Retinal pigment epithelial cell (primary cell): ENCODE measurements around the gene BUD13.

Source experiments
- DNase-seq: peaks from one replicate; pipeline ENCODE4 v3.0.0-alpha.2; 2010; ENCODE audit warnings: low read depth
- H3K4me3 ChIP-seq: 2 replicates; pipeline ENCODE4 v1.5.1; 2011; ENCODE audit warnings: mild to moderate bottlenecking, low read length, control low read depth, moderate library complexity
- CTCF ChIP-seq: conservative IDR thresholded peaks from 2 replicates; pipeline ENCODE4 v1.5.1; 2011; ENCODE audit warnings: low read depth, low read length, control low read depth, inconsistent platforms

Gene BUD13

GRCh38 chr11:116727990-116728389 is 44.8 kb downstream of the BUD13 start:
- no peak for DNase-seq
- H3K4me3 ChIP-seq, result no peak overlapping the region
- no peak for TF ChIP-seq CTCF

GRCh38 chr11:116725434-116726221 is 47.2 kb downstream of the BUD13 start:
- H3K4me3 ChIP-seq, result no peak overlapping the region
- no peak for TF ChIP-seq CTCF
- DNase-seq, result no peak

GRCh38 chr11:116724813-116725212 is 48.0 kb downstream of the BUD13 start:
- DNase-seq, result no peak
- no peak for TF ChIP-seq CTCF
- H3K4me3 ChIP-seq, result no peak overlapping the region

GRCh38 chr11:116723511-116723910 is 49.3 kb downstream of the BUD13 start:
- TF ChIP-seq CTCF, result no peak
- DNase-seq, result no peak
- no peak overlapping the region for H3K4me3 ChIP-seq

GRCh38 chr11:116721988-116722387 is 50.8 kb downstream of the BUD13 start:
- TF ChIP-seq CTCF, result no peak
- DNase-seq, result no peak
- no peak overlapping the region for H3K4me3 ChIP-seq

- TF ChIP-seq CTCF, result no peak
- no peak for DNase-seq
- H3K4me3 ChIP-seq, result no peak overlapping the region
Observed at GRCh38 chr11:116720895-116721294, 51.9 kb downstream of the BUD13 start.

- DNase-seq, result no peak
- no peak for TF ChIP-seq CTCF
- no peak overlapping the region for H3K4me3 ChIP-seq
Observed at GRCh38 chr11:116718955-116719501, 53.8 kb downstream of the BUD13 start.
